HG02678 (cell line): ENCODE data around the gene AR.

ENCODE experiments used
- ATAC-seq: cut with Tn5 transposase; IDR thresholded peaks from one replicate; pipeline ENCODE4 v1.9.1; 2021; ENCODE audit warnings: mild to moderate bottlenecking, moderate library complexity; ENCODE audit not compliant: unreplicated experiment

AR gene

GRCh38 chrX:67563469-67564448 lies 19.9 kb downstream of the AR start:
- ATAC-seq = no peak

GRCh38 chrX:67564475-67564874 lies 20.7 kb downstream of the AR start:
- no peak for ATAC-seq

DNA sequence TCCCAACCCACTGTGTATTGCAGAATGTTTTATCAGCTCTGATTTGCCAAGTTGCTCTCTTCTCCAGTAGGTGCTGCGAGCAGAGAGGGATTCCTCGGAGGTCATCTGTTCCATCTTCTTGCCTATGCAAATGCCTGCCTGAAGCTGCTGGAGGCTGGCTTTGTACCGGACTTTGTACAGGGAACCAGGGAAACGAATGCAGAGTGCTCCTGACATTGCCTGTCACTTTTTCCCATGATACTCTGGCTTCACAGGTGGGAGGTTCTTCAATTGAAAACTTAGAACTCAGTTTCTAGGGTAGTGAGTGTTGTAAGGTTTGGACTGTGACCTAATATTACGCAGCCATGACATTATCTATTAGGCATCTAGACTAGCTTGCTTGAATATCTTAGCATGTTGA lies 24.9 kb downstream of the AR start:
- ATAC-seq = no peak

GRCh38 chrX:67570839-67571238 lies 27.0 kb downstream of the AR start:
- no peak for ATAC-seq

DNA sequence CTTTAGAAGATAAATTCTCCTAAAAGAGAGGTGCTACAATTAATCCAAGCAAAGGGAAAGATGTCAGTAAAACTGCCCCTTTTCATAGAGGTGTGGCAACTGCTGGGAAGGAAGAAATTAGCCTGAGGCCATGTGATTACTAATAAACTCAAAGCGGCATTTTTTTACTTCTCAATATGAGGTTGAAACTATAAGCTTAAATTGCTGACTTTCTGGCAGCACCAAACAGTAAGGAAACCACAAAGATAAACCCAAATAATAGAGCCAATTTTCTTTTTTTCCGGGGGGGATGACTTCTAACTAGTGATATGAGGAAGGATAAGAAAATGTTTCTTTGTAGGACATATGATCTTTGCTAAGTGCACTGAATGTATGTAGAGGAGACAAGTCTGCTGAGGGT lies 30.9 kb downstream of the AR start:
- ATAC-seq = no peak

GRCh38 chrX:67582436-67582835 lies 38.6 kb downstream of the AR start:
- no peak for ATAC-seq

DNA sequence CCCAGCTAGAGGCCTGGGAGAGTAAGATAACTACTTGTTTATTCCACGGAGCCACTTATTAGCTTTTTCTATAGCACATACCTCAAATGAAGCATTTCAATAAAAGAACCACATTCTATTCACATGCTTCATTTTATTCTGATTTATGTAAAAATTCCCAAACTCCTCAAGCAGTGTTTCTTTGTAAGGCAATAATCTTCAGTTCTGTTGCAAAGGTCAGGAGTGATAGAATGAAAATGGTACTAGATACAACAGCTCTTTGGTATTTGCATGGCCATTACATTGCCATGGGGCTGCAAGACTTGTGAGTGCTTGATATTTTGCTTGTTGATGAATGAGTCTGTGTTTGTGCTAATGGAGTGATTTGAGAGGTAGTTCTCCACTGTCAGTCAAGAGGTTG lies 39.4 kb downstream of the AR start:
- ATAC-seq = no peak

DNA sequence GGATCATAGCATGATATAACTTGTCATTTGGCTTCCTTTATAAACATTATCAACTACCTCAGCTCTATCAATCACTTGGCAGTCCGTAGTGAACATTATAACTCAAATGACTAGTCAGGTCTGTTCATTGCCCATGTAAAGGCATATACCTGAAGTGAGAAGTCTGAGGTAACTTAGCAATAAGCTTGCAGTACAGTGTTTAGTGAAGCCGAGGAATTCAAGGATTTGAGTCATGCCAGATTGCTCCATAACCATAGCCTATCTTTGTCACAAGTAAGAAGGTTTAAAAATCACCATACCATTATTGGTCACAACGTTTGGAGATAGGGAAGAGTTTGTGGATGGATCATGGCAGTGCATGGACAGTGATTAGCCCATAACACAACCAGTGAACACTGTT lies 41.6 kb downstream of the AR start:
- ATAC-seq = no peak

DNA sequence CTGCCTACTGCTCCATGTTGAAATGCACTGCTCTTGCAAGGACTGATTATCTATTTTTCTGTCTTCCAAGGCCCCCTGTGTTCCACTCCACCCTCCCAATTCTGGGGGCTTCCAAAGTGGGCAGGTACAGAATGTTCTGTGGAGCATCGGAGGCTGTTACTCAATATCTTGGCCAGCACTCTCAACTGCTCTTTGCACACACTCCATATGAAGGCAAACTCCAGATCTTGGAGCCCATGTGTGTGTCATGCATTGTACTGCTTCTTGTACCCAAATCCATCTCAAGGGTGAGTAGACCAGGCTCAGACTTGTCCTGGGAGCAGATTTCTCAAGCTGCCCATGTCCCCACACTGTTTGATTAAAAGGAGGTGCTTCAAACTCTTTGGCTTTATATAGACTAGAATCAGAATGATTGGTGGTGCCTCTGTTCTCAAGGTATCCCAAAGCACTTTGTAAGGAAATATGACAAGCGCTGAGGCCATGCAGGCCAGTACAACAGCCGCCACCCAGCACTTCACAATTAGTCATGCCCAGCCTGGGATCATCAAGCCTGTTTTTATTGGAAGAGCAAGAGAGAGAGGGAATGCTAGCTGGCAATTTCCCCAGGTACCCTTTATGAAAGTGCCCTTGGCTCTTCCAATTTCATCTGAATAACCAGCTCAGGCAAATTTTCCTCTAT lies 44.3 kb downstream of the AR start:
- no peak for ATAC-seq

DNA sequence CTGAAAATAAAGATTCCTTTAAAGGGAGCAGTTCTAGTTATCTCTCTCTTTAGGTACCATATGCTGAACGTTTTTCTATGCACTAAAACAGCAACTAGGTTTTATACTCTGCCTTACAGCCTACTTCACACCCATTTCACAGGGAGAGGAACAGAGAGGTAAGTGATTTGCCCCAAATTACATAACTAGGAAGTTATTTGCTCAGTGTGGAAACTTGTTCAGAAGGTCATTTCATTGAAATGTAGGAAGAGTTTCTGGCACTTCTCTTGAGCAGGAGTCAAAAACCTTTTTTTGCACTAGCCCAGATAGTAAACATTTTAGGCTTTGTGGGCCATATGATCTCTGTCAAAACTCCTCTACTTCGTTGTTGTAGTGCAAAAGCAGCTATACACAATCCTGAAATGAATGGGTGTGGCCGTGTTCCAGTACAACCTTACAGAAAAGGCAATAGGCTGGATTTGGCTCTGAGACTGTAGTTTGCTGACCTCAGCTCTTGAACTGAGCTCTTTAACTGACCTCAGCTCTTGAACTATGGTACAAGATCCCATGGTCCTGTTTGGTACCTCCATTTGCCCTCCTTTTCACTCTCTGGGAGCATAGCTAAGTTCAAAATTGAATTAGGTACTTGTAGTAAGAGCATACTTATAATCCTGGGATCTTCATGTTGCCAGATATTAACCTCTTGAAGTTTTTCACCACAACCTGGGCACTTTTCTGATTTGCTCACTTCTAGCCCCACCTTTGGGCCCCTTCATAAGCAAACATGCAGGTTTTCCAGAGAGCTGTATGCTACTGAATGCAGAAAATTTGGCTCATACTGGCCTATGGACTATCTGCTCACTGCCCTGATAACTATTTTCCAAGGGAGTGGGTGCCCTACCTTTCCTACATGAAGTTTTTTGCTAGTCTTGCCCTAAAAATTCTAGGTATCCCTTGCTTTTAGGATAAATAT lies 53.3 kb downstream of the AR start:
- ATAC-seq = no peak

DNA sequence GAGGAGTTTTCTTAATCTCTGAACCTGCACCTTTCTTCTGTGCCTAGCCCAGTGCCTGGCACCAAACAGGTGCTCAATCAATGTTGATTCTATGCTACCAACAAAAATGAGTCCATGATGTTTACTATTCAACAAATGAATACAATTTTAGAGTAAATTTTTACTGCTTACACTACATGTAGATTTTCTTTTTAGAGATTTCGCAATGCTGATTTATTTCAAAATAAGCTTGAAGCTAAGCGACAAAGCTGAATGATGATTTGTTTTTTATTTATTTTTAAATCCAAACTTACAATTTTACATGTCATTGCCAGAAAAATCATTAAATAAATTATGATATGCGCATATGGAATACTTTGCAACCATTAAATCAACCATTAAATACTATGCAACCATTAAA lies 55.7 kb downstream of the AR start:
- ATAC-seq = no peak

DNA sequence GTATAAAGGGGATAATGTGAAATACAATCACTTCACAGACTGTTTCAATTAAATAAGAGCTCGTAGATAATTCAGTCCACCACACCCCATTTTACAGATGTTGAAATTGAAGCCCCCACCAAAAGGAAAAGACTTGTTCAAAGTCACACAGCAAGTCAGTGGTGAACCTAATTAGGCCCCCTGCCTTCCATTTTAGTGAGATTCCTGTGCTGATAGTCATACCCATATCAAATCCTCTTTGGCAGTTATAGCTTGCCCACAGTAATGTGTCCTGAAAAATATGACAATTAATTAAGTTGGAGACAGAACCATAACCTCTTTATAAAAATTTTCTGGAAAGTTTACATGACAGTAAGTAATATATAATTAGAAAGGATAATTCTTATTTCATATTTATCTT lies 58.0 kb downstream of the AR start:
- ATAC-seq = no peak

DNA sequence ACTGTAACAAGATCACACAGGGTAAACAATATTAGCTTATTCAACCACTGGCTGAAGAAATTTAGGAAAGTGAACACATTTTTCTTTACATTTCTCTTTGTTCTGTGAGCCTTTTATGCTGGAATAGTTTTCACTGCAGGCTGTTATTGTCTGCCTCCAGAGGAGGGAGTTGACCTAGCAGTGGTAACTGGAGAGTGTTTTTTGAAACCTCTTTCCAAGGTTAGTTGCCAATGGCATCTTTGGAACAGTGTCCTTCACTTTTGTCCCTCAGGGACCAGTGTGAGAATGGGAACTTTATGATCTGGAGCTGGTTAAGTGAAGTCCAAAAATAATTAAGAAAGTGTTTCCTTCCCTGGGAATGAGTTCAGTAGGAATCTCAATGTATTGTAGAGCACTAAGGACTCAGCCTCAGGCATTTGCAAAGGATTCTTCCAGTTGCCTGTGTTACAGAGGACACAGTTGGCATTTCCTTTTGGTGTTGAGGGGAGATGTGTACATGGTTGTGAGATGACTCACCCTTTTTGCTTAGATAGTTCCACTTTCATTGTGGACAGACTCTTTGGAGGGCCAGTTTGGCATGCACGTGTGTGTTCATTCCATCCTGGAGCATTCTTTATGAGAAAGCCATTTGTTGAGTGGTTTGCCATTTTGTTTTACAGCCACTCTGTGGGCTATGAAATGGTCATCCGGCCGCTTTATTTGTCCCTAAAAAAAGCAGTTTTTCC lies 61.3 kb downstream of the AR start:
- ATAC-seq = peak; percentile 53

- ATAC-seq = no peak
Measured at GRCh38 chrX:67607466-67607865, 63.6 kb downstream of the AR start.

- ATAC-seq = no peak
Measured at GRCh38 chrX:67610282-67610681, 66.5 kb downstream of the AR start.

- ATAC-seq = no peak
Measured at GRCh38 chrX:67612231-67612630, 68.4 kb downstream of the AR start.

DNA sequence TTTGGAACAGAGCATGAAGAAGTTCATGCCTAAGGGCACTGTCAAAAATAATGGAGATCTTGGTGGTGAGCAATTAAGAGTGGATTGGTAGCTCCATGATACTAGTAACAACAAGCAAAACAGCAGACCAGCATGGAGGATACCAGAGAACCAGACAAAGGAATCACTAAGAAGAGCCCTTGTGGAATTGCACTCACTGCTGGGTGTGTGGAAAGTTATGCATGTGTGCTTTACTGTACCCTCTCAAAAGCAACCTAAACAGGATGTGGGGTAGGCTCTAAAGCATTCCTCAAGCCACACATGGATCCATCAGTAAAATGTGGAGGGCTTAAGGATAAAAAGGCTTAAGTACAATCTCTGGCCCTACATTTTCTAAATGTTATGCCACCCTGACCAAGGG lies 69.5 kb downstream of the AR start:
- ATAC-seq = no peak

DNA sequence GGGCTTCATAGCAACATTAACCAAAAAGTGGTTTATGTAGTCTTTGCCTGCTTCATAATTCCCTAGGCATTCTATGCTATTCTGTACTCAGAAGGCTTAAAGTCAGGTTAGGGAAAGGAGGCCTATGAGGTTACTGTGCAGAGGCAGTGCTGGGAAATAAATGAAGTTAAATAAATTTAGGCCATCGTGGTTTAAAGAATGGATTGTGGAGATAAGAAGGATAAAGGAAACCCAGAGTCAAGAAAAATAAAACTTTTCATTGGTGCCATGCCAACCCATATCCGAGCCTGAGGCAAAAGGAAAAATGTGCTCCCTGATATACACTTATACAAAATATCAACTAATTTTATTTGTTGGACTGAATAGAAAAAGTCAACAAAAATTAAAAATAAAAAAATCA lies 70.2 kb downstream of the AR start:
- no peak for ATAC-seq

DNA sequence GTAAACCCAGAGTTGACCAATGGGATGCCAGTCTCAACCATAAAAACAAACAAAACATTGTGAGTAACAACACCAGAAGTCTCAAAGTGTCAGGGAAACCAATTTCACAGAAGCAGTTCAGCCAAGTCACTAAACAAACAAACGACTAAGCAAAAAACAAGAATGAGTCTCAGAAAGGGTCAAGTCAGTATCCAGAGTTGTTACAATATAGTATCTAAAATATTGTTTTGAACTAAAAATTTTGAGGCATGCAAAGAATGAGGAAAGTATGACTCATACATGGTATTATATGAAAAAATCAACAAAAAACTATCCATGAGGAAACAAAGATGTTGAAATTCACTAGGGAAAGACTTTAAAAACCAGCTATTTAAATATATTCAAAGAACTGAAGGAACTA lies 70.6 kb downstream of the AR start:
- no peak for ATAC-seq

DNA sequence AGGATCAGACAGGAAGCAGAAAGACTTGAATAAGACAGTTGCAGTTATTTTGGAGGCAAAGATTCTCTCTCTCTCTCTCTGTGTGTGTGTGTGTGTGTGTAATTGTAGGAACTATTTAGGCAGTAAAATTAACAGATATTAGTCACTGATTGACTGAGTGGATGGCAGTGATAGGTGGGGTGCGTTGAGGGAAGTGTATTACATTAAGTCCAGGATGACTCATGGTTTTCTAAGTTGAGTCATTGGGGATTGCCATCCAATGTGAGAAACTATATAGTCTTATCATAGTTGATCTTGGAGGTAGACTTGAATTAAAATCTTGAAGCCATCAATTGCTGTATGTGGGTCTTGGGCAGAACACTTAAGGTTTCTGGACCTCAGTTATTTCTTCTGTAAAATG lies 75.4 kb downstream of the AR start:
- peak; percentile 74 for ATAC-seq
